Measurements from ENCODE around the gene PPHLN1. TPM values are rescaled to one million over a fixed set of nuclear protein-coding genes. Genes with fewer than 3 reads are reported as not detected.
A peak's percentile ranks its signal among the peaks of the same experiment; 100 is the strongest.

Gene PPHLN1
- total RNA-seq, 1 donor from 2014 or later: 59.7 TPM

DNA sequence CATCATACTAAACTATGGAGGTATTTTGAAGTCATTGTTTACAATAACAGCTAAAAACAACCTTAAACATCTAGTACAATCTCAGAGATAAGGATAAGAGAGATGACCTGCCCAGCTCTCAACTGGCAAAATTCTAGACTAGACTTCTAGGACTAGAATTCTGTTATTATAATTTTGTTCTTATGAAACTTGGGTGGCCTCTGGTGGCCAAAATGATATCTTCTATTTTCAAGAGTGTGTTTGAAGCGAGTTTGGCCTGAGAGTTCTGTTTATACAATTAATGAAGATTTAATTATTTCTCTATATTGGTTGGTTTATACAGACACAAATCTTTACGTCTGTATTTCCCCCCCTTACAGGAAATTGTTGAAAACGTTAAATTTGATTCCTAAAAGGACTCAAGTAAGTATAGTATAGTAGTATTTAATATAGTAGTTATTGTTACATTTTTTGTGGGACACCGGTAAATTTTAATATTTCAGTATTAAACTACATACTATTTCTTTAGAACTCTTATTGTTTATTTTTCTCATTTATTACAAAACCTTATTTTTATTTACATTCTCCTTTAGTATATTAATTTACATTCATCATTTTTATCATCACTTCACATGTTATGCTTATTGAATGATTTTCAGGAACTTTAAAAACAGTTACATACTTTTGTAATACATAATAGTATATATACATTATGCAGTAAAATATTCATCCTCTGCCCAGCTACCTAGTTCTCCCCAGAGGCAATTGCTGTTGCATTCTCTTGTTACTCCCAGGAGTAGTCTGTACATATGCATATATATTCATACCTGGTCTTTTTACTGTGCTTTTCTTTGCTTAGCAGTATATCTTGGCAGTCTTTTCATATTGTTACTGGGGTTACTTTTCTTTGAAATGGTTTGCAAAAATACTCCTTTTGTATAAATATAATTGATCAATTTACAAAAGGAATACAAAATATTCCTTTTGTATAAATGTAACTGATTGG is 6.6 kb downstream of the PPHLN1 start:
- TF ChIP-seq, protein P1, sequence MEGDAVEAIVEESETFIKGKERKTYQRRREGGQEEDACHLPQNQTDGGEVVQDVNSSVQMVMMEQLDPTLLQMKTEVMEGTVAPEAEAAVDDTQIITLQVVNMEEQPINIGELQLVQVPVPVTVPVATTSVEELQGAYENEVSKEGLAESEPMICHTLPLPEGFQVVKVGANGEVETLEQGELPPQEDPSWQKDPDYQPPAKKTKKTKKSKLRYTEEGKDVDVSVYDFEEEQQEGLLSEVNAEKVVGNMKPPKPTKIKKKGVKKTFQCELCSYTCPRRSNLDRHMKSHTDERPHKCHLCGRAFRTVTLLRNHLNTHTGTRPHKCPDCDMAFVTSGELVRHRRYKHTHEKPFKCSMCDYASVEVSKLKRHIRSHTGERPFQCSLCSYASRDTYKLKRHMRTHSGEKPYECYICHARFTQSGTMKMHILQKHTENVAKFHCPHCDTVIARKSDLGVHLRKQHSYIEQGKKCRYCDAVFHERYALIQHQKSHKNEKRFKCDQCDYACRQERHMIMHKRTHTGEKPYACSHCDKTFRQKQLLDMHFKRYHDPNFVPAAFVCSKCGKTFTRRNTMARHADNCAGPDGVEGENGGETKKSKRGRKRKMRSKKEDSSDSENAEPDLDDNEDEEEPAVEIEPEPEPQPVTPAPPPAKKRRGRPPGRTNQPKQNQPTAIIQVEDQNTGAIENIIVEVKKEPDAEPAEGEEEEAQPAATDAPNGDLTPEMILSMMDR (conservative IDR thresholded peaks at IDR 0.05): peak; percentile 77
- no peak overlapping the region for H3K27ac Mint-ChIP-seq
- H3K4me1 Mint-ChIP-seq (ENCODE audit: unreplicated experiment): peaks cover 24% of the 10 kb centered on the region
- H3K36me3 Mint-ChIP-seq: no peaks in the 10 kb centered on the region
- no peaks in the 10 kb centered on the region for H3K27me3 Mint-ChIP-seq
- DNase-seq (ENCODE audit: extremely low spot score, unreplicated experiment): no peak
- H3K9me3 Mint-ChIP-seq: no peaks in the 10 kb centered on the region
- H3K4me3 Mint-ChIP-seq: no peak overlapping the region

DNA sequence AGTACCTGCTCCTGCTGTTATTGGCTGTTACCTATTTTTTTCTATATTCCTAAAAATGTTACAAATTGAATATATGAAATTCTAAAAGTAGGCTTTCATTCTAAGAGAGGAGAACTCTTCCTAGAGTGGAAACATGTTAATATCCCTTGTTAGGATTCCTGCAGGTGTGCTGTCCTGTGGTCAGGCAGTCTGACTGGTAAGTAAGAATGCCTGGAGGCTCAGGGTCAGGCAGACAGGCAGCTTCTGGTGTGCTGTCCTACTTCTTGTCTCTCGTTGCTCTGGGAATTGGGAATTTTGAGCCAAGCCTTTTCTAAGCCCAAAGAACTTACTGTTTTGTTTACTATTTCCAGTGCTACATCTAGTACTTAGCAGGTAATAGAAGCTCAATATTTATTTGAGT is 10.3 kb downstream of the PPHLN1 start:
- Mint-ChIP-seq H3K9me3 (no peaks in the 10 kb centered on the region), H3K4me1 (ENCODE audit: unreplicated experiment) (peaks cover 11% of the 10 kb centered on the region), H3K36me3 (peaks cover 12% of the 10 kb centered on the region), H3K27ac (no peak overlapping the region), H3K4me3 (no peak overlapping the region), H3K27me3 (no peaks in the 10 kb centered on the region)
- no peak for DNase-seq (ENCODE audit: extremely low spot score, unreplicated experiment)
- TF ChIP-seq, protein P1 (conservative IDR thresholded peaks at IDR 0.05): no peak

DNA sequence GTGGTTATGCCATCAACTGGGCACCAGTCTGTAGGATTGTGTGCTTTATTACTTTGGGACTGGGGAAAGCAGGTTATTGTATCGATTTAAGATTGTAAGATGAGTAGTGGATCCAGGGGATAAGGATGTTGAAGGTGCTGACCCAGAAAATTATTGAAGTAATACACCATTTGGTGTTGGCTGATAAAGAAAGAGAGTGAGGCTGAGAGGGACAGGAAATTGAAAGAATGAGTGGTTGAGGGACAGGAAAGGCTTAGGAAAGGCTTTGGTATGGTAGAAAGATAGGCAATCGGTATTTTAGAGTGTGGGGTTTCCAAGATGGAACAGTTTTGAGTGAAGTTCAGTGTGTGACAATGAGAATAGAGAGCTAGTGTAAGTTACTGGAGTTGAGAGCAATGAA is 12.3 kb downstream of the PPHLN1 start:
- H3K36me3 Mint-ChIP-seq: peaks cover 12% of the 10 kb centered on the region

DNA sequence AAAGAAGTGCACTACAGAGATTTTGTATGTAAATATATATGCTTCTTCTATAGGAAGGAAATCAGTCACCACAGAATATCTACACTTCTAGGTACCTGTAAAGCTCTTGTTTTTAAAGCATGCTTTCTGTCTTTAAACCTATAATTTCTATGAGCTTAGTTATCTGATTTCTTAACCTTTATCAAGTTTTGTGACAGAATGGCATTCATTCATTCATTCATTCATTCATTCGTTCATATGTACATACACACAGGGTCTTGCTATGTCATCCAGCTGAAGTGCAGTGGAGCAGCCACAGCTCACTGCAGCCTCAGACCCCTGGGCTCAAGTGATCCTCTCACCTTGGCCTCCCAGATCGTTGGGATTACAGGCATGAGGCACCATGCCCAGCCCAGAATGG is 16.1 kb downstream of the PPHLN1 start:
- Mint-ChIP-seq H3K4me1 (ENCODE audit: unreplicated experiment) (no peaks in the 10 kb centered on the region), H3K4me3 (no peak overlapping the region), H3K27me3 (no peaks in the 10 kb centered on the region), H3K27ac (no peak overlapping the region), H3K36me3 (peaks cover 12% of the 10 kb centered on the region), H3K9me3 (no peaks in the 10 kb centered on the region)
- DNase-seq (ENCODE audit: extremely low spot score, unreplicated experiment): no peak
- TF ChIP-seq, protein P1 (conservative IDR thresholded peaks at IDR 0.05): no peak

More for the DNA sequence above, 12.3 kb downstream of the PPHLN1 start:
- Mint-ChIP-seq H3K27ac (no peak overlapping the region), H3K4me3 (no peak overlapping the region), H3K27me3 (no peaks in the 10 kb centered on the region), H3K4me1 (ENCODE audit: unreplicated experiment) (no peaks in the 10 kb centered on the region), H3K9me3 (no peaks in the 10 kb centered on the region)
- DNase-seq (ENCODE audit: extremely low spot score, unreplicated experiment): no peak
- TF ChIP-seq, protein P1 (conservative IDR thresholded peaks at IDR 0.05): no peak

DNA sequence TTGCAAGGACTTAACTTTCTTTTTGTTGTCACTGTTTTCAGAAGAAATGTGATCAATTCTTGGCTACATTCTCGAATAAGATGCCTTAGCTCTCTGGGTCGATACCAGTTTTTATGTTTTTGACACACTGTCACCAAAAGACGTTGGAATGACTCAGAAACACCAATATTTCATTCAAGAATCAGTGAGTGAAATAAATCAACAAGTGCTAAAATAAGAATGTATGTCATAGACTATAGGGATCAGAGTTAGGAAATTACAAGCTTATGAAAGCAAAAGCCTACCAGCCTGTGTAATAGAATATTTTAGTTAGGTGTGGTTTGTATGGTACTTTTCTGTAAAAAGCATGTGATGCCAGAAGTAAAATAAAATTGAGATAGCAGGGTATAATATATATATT is 17.8 kb downstream of the PPHLN1 start:
- Mint-ChIP-seq H3K27me3 (no peaks in the 10 kb centered on the region), H3K9me3 (no peaks in the 10 kb centered on the region), H3K4me3 (no peak overlapping the region), H3K27ac (no peak overlapping the region), H3K4me1 (ENCODE audit: unreplicated experiment) (no peaks in the 10 kb centered on the region), H3K36me3 (peaks cover 7% of the 10 kb centered on the region)
- TF ChIP-seq, protein P1 (conservative IDR thresholded peaks at IDR 0.05): no peak
- DNase-seq (ENCODE audit: extremely low spot score, unreplicated experiment): no peak

Measured in type B pancreatic cell (in vitro differentiated cells).